Aorta (tissue), 5 donors: ENCODE data around the gene FREY1. TPM values are rescaled to one million over a fixed set of nuclear protein-coding genes. Genes with fewer than 3 reads are reported as not detected.

Source experiments
- ATAC-seq: fragments of 200-7000 bp; cut with Tn5 transposase; one replicate; pipeline ENCODE4 v1.9.1; 2022; ENCODE audit warnings: moderate library complexity; ENCODE audit not compliant: low FRiP score
- DNase-seq, 2 donors: peaks; one replicate each; pipeline ENCODE4 v3.0.0-alpha.2; 2020
- H3K27ac ChIP-seq, 2 donors: one replicate each; pipeline ENCODE4 v1.5.1; 2013; ENCODE audit warnings: low read length in 2 of 2, mild to moderate bottlenecking in 2 of 2, moderate library complexity in 2 of 2, control low read depth in 1 of 2, inconsistent platforms in 1 of 2, low read depth in 1 of 2
- H3K27me3 ChIP-seq, 2 donors: one replicate each; pipeline ENCODE4 v1.6.1; 2013; ENCODE audit warnings: control low read depth in 1 of 2, low read length in 1 of 2, mild to moderate bottlenecking in 1 of 2, moderate library complexity in 1 of 2; ENCODE audit not compliant: insufficient read depth in 2 of 2, control insufficient read depth in 1 of 2
- H3K36me3 ChIP-seq, 2 donors: one replicate each; pipeline ENCODE4 v1.6.1; 2013; ENCODE audit warnings: control low read depth in 1 of 2, low read length in 1 of 2, mild to moderate bottlenecking in 1 of 2; ENCODE audit not compliant: insufficient read depth in 2 of 2, control insufficient read depth in 1 of 2
- H3K4me1 ChIP-seq, 2 donors: one replicate each; pipeline ENCODE4 v1.6.1; 2013; ENCODE audit warnings: low read length in 2 of 2, control low read depth in 1 of 2, mild to moderate bottlenecking in 1 of 2, moderate library complexity in 1 of 2; ENCODE audit not compliant: insufficient read depth in 2 of 2, control insufficient read depth in 1 of 2
- H3K4me3 ChIP-seq, 2 donors: one replicate each; pipeline ENCODE4 v1.5.1; 2013; ENCODE audit warnings: low read length in 2 of 2, control low read depth in 1 of 2, mild to moderate bottlenecking in 1 of 2
- H3K9me3 ChIP-seq: one replicate; pipeline ENCODE4 v1.6.1; 2013; ENCODE audit warnings: mild to moderate bottlenecking, low read length; ENCODE audit not compliant: control insufficient read depth
- WGBS, 2 donors: extraction: QIAGEN DNeasy Blood & Tissue Kit; methylation state at CpG; one replicate each; pipeline ENCODE4 v1.1.7; 2013; 5-methylcytosine and 5-hydroxymethylcytosine counted together
- intact Hi-C, 2 donors: fragments of 100-400 bp; cut with DNase I; formaldehyde crosslinking; loops; one replicate each; pipeline versions ENCODE4 v1.14.2 to v1.15.0; 2022
- polyA plus RNA-seq, 2 donors: library from polyadenylated mRNA; stranded (reverse); fragments of 200-250 nt; gene quantifications; one replicate each; pipeline ENCODE4 v1.2.3, GENCODE V29; 2013
- total RNA-seq, 2 donors: library from RNA; stranded (reverse); fragmentation: NEBNext Ultra II Directional; extraction: Animal tissue kit (Norgen Biotek cat#: 25700); gene quantifications; one replicate each; pipeline ENCODE4 v1.2.1, GENCODE V29; 2021
- donor health status: healthy with polysubstance abuse.
- donor health status: Bipolar disorder and iron deficiency.
- donor health status: DM: no; HTN: no; CAD: no.
- donor health status: DM: no; HTN: no; CAD: no.
- donor health status: DM: yes; HTN: yes; CAD: no.

FREY1 gene
- total and polyA plus RNA-seq, 4 donors, result 0.65 to 0.87 TPM; not detected in 2

GRCh38 chr11:45924927-45925326, 17.9 kb upstream of the FREY1 start:
- DNase-seq, result no peak
- Histone ChIP-seq H3K27me3 (no peaks in the 10 kb centered on the region), H3K27ac (no peak overlapping the region), H3K9me3 (no peaks in the 10 kb centered on the region), H3K36me3 (no peaks in the 10 kb centered on the region), H3K4me3 (no peak overlapping the region), H3K4me1 (no peaks in the 10 kb centered on the region)
- no peak for ATAC-seq
- 87 to 89% methylated on average over 6 of the region's 6 CpGs for WGBS, 2 donors
- intact Hi-C loops, result no loop called here

GRCh38 chr11:45924036-45924915, 17.2 kb upstream of the FREY1 start:
- peak in 1 of 2 donors; percentile 72 for DNase-seq
- no peaks in the 10 kb centered on the region for H3K4me1 ChIP-seq
- no peaks in the 10 kb centered on the region for H3K36me3 ChIP-seq
- H3K4me3 ChIP-seq, result no peak overlapping the region
- no peak for ATAC-seq
- H3K9me3 ChIP-seq, result no peaks in the 10 kb centered on the region
- H3K27me3 ChIP-seq, result no peaks in the 10 kb centered on the region
- intact Hi-C loops, result no loop called here
- H3K27ac ChIP-seq, result no peak overlapping the region
- WGBS, 2 donors, result 83% methylated on average over 22 of the region's 22 CpGs

- ATAC-seq (no peak), DNase-seq (peak in 1 of 2 donors; percentile 63)
- Histone ChIP-seq H3K9me3 (no peaks in the 10 kb centered on the region), H3K36me3 (no peaks in the 10 kb centered on the region), H3K27me3 (no peaks in the 10 kb centered on the region), H3K4me3 (peak within 1 kb of the TSS; percentile 4 to 7), H3K27ac (no peak within 1 kb of the TSS), H3K4me1 (no peaks in the 10 kb centered on the region)
- WGBS, 2 donors, result 1% methylated on average over 52 to 73 of the region's 73 CpGs
- intact Hi-C loops, result no loop called here
These were observed 15.5 kb upstream of the FREY1 start, which contains the start of gene LARGE2 for GRCh38 chr11:45922425-45923082. Gene LARGE2 (plus strand): TSS chr11:45922656. CDS start chr11:45922883, 227 bp downstream.

- DNase-seq (peak; percentile 42 to 73), ATAC-seq (no peak)
- H3K9me3 ChIP-seq, result no peaks in the 10 kb centered on the region
- H3K4me1 ChIP-seq, result no peaks in the 10 kb centered on the region
- H3K4me3 ChIP-seq, result no peak overlapping the region
- no peak overlapping the region for H3K27ac ChIP-seq
- no peaks in the 10 kb centered on the region for H3K36me3 ChIP-seq
- H3K27me3 ChIP-seq, result no peaks in the 10 kb centered on the region
- WGBS, 2 donors, result 37 to 38% methylated on average over 51 to 54 of the region's 54 CpGs
- intact Hi-C loops, result no loop called here
These were observed 14.7 kb upstream of the FREY1 start for GRCh38 chr11:45921561-45922424.

GRCh38 chr11:45920531-45921477, 13.7 kb upstream of the FREY1 start:
- Histone ChIP-seq H3K27ac (no peak overlapping the region), H3K4me3 (no peak overlapping the region), H3K27me3 (no peaks in the 10 kb centered on the region), H3K9me3 (no peaks in the 10 kb centered on the region), H3K36me3 (no peaks in the 10 kb centered on the region), H3K4me1 (no peaks in the 10 kb centered on the region)
- DNase-seq, result peak; percentile 17 to 35
- WGBS, 2 donors, result 91 to 93% methylated on average over 6 of the region's 6 CpGs
- intact Hi-C loops, result no loop called here
- ATAC-seq, result no peak

GRCh38 chr11:45919806-45920530, 12.9 kb upstream of the FREY1 start:
- DNase-seq, result peak; percentile 30 to 42
- H3K27me3 ChIP-seq, result no peaks in the 10 kb centered on the region

GRCh38 chr11:45918962-45919675, 12.0 kb upstream of the FREY1 start:
- ATAC-seq, result no peak
- Histone ChIP-seq H3K4me3 (no peak overlapping the region), H3K27ac (no peak overlapping the region), H3K4me1 (no peaks in the 10 kb centered on the region), H3K27me3 (no peaks in the 10 kb centered on the region), H3K9me3 (no peaks in the 10 kb centered on the region), H3K36me3 (peaks cover 0 to 5% of the 10 kb centered on the region in 2 donors)
- intact Hi-C loops, result loop anchor here (2.0 to 5.0 kb wide), 2 partner anchors 70 to 72 kb away; partner anchors contain the start of gene CRY2 (in 1 of the 2)
- peak; percentile 27 to 51 for DNase-seq
- 62 to 71% methylated on average over 7 of the region's 7 CpGs for WGBS, 2 donors

More at GRCh38 chr11:45919806-45920530, 12.9 kb upstream of the FREY1 start:
- ATAC-seq, result no peak
- 78 to 82% methylated on average over 13 of the region's 13 CpGs for WGBS, 2 donors
- H3K4me1 ChIP-seq, result no peaks in the 10 kb centered on the region
- intact Hi-C loops, result loop anchor here (2.0 to 5.0 kb wide), 2 partner anchors 71 to 73 kb away; partner anchors contain the start of gene CRY2 (in 1 of the 2)
- peaks cover 0 to under 1% of the 10 kb centered on the region in 2 donors for H3K36me3 ChIP-seq
- no peaks in the 10 kb centered on the region for H3K9me3 ChIP-seq
- H3K27ac ChIP-seq, result no peak overlapping the region
- no peak overlapping the region for H3K4me3 ChIP-seq
